ENCODE measurements around the gene ZDHHC11. TPM values are rescaled to one million over a fixed set of nuclear protein-coding genes. Genes with fewer than 3 reads are reported as not detected.

Gene ZDHHC11
- total and polyA plus RNA-seq, 9 donors, result 1.1 to 25.6 (median 4.7) TPM

GRCh38 chr5:891837-892393 is 41.1 kb upstream of the ZDHHC11 start:
- no peak for DNase-seq
- Histone ChIP-seq H3K27me3 (no peaks in the 10 kb centered on the region), H3K4me3 (peak overlapping the region; percentile 91), H3K4me1 (ENCODE audit: insufficient read depth) (peaks cover 9% of the 10 kb centered on the region), H3K9me3 (no peaks in the 10 kb centered on the region), H3K27ac (peak overlapping the region; percentile 33 to 81), H3K36me3 (no peaks in the 10 kb centered on the region)
- intact Hi-C loops (cut with DNase I), result loop anchor here in 2 of 4 donors (5.0 kb wide), 1 partner anchor 220 kb away; no protein-coding TSS in a partner anchor
- no peak for TF ChIP-seq POLR2A (IDR thresholded peaks at IDR 0.05)
- TF ChIP-seq CTCF (IDR thresholded peaks at IDR 0.05), result no peak
- TF ChIP-seq EP300 (IDR thresholded peaks at IDR 0.05), result no peak
- 6 to 15% (median 9%) methylated on average over 23 to 25 of the region's 25 CpGs for WGBS, 3 donors

- H3K27me3 ChIP-seq, result no peaks in the 10 kb centered on the region
- 56 to 74% (median 64%) methylated on average over 34 of the region's 34 CpGs for WGBS, 3 donors
- peak overlapping the region; percentile 91 for H3K4me3 ChIP-seq
- intact Hi-C loops (cut with DNase I), result loop anchor here in 2 of 4 donors (5.0 kb wide), 1 partner anchor 219 kb away; no protein-coding TSS in a partner anchor
- peak overlapping the region in 1 of 2 donors; percentile 81 for H3K27ac ChIP-seq
- no peak for TF ChIP-seq CTCF (IDR thresholded peaks at IDR 0.05)
- no peak for TF ChIP-seq EP300 (IDR thresholded peaks at IDR 0.05)
- TF ChIP-seq POLR2A (IDR thresholded peaks at IDR 0.05), result no peak
- no peaks in the 10 kb centered on the region for H3K36me3 ChIP-seq
- H3K9me3 ChIP-seq, result no peaks in the 10 kb centered on the region
- H3K4me1 ChIP-seq (ENCODE audit: insufficient read depth), result peaks cover 9% of the 10 kb centered on the region
- no peak for DNase-seq
Measured at GRCh38 chr5:891117-891836, 40.5 kb upstream of the ZDHHC11 start.

DNA sequence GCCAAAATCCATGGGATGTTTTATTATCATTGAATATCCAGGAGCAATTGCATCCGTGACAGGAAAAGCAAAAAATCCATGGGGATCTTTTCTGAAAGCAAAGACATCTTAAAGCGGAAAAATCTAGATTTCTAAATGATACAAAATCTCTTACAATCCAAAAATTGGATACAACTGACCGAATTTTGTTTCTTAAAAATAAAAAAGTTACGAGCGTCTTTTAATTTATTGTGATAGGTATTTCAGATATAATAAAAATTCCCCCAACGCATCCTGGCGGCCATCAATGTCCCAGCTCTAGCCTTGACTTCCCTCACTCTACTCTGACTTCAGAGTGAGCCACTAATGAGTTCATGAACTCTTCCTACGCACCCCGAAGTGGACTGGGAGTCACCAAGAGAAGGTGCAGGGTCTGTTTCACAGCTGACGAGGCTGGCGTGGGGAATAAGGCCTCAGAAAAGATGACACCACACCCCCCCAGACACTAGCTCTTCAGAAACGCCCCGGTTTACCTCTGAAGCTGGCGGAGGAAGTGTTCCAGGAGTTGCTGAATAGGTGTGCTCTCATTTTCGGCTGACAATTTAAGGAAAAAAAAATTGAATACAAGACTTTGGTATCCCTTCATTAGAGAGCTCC is 38.4 kb upstream of the ZDHHC11 start:
- Histone ChIP-seq H3K27me3 (no peaks in the 10 kb centered on the region), H3K4me1 (ENCODE audit: insufficient read depth) (peaks cover 9% of the 10 kb centered on the region), H3K27ac (no peak overlapping the region), H3K9me3 (no peaks in the 10 kb centered on the region), H3K36me3 (no peaks in the 10 kb centered on the region), H3K4me3 (no peak overlapping the region)
- TF ChIP-seq POLR2A (IDR thresholded peaks at IDR 0.05) (no peak), CTCF (IDR thresholded peaks at IDR 0.05) (no peak), EP300 (IDR thresholded peaks at IDR 0.05) (no peak)
- DNase-seq, result peak in 1 of 5 donors; percentile 5
- WGBS, 3 donors, result 85 to 94% (median 92%) methylated on average over 15 of the region's 15 CpGs
- intact Hi-C loops (cut with DNase I), result no loop called here

- H3K27me3 ChIP-seq, result no peaks in the 10 kb centered on the region
- no peaks in the 10 kb centered on the region for H3K9me3 ChIP-seq
- intact Hi-C loops (cut with DNase I), result no loop called here
- H3K36me3 ChIP-seq, result no peaks in the 10 kb centered on the region
- TF ChIP-seq CTCF (IDR thresholded peaks at IDR 0.05) (no peak), POLR2A (IDR thresholded peaks at IDR 0.05) (no peak), EP300 (IDR thresholded peaks at IDR 0.05) (no peak)
- 91 to 92% (median 91%) methylated on average over 11 of the region's 11 CpGs for WGBS, 3 donors
- H3K27ac ChIP-seq, result no peak overlapping the region
- no peak overlapping the region for H3K4me3 ChIP-seq
- peaks cover 9% of the 10 kb centered on the region for H3K4me1 ChIP-seq (ENCODE audit: insufficient read depth)
- no peak for DNase-seq
Measured at GRCh38 chr5:888638-889035, 37.9 kb upstream of the ZDHHC11 start.
